PFSK-1 (cell line): ENCODE measurements around the gene XAGE1B.

Experiments
- FOXP2 ChIP-seq: optimal IDR thresholded peaks from 2 replicates; pipeline ENCODE3; 2011; ENCODE audit warnings: borderline replicate concordance, control low read depth, inconsistent platforms; ENCODE audit not compliant: insufficient read depth; ENCODE audit errors: extremely low read length, extremely low read depth
- POLR2AphosphoS5 ChIP-seq: IDR thresholded peaks from 2 replicates; pipeline ENCODE4 v1.6.1; 2012; ENCODE audit warnings: low read depth, mild to moderate bottlenecking, control low read depth, low read length, moderate library complexity
- SIN3A ChIP-seq: IDR thresholded peaks from 2 replicates; pipeline ENCODE4 v1.6.1; 2012; ENCODE audit warnings: mild to moderate bottlenecking, low read length, moderate library complexity, borderline replicate concordance; ENCODE audit not compliant: insufficient read depth
- TF ChIP-seq, protein P1 (sequence below), 2 experiments: IDR thresholded peaks; 2 replicates each; pipeline versions ENCODE4 v1.6.1 to v1.8.0; 2011 to 2012; ENCODE audit warnings: low read depth in 2 of 2, low read length in 2 of 2, control low read depth in 1 of 2, inconsistent platforms in 1 of 2, mild to moderate bottlenecking in 1 of 2, moderate library complexity in 1 of 2; ENCODE audit not compliant: insufficient read depth in 1 of 2

DNA sequence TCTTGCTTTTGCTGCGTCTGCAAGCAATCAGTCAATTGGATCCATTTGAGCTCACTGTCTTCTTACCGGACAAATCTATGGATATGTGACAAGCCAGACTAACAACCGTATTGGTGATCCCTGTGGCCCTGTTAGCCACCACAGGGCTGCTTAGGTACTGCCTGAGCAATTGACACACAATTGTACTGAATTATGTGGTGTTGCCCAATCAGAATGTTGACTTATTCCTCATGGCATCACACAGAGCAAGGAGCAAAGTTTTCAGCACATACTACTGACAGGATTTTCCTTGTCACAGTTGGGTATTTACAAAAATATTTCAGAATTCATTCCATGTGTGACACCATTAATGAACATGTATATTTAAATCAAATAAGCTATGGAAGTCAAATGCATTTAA lies 41.3 kb upstream of the XAGE1B start:
- TF ChIP-seq POLR2AphosphoS5 (no peak), SIN3A (no peak), FOXP2 (no peak)
- TF ChIP-seq, protein P1, sequence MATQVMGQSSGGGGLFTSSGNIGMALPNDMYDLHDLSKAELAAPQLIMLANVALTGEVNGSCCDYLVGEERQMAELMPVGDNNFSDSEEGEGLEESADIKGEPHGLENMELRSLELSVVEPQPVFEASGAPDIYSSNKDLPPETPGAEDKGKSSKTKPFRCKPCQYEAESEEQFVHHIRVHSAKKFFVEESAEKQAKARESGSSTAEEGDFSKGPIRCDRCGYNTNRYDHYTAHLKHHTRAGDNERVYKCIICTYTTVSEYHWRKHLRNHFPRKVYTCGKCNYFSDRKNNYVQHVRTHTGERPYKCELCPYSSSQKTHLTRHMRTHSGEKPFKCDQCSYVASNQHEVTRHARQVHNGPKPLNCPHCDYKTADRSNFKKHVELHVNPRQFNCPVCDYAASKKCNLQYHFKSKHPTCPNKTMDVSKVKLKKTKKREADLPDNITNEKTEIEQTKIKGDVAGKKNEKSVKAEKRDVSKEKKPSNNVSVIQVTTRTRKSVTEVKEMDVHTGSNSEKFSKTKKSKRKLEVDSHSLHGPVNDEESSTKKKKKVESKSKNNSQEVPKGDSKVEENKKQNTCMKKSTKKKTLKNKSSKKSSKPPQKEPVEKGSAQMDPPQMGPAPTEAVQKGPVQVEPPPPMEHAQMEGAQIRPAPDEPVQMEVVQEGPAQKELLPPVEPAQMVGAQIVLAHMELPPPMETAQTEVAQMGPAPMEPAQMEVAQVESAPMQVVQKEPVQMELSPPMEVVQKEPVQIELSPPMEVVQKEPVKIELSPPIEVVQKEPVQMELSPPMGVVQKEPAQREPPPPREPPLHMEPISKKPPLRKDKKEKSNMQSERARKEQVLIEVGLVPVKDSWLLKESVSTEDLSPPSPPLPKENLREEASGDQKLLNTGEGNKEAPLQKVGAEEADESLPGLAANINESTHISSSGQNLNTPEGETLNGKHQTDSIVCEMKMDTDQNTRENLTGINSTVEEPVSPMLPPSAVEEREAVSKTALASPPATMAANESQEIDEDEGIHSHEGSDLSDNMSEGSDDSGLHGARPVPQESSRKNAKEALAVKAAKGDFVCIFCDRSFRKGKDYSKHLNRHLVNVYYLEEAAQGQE (IDR thresholded peaks at IDR 0.05; ENCODE audit: insufficient read depth in 1 of 2, low read depth in 2 of 2, low read length in 2 of 2): no peak
